ENCODE measurements around the gene GGT5.
A peak's percentile ranks its signal among the peaks of the same experiment; 100 is the strongest.

DNA sequence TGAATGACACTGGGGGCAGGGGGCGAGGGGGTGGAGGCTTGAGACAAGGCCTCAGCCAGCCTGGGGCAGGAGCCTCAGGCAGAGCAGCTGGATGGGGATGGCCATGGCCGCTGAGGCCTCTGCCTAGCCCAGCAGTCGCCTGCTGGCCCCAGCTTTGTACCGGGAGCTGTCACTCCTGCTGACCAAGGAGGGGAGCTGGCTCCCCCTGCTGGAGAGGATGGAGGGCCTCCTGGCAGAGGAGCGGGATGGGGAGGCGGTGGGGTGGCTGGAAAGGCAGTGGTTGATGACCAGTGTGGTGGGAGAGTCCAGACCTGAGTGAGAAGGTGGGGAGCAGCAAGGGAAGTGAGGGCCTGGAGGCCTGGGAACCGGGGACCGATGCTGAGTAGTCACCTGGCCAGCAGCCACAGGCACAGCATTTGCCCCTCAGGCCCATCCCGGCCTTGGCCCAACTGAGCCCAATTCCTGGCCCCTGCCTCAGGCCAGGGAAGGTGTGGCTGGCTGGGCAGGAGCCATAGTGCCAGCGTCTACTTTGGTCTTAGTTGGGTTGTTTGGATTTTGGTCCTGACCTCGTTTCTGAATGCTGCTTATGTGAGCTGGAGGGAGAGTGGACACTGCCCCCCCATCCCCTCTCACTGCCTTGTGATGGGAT is 69.6 kb downstream of the GGT5 start:
- TF ChIP-seq, protein P1, sequence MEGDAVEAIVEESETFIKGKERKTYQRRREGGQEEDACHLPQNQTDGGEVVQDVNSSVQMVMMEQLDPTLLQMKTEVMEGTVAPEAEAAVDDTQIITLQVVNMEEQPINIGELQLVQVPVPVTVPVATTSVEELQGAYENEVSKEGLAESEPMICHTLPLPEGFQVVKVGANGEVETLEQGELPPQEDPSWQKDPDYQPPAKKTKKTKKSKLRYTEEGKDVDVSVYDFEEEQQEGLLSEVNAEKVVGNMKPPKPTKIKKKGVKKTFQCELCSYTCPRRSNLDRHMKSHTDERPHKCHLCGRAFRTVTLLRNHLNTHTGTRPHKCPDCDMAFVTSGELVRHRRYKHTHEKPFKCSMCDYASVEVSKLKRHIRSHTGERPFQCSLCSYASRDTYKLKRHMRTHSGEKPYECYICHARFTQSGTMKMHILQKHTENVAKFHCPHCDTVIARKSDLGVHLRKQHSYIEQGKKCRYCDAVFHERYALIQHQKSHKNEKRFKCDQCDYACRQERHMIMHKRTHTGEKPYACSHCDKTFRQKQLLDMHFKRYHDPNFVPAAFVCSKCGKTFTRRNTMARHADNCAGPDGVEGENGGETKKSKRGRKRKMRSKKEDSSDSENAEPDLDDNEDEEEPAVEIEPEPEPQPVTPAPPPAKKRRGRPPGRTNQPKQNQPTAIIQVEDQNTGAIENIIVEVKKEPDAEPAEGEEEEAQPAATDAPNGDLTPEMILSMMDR (IDR thresholded peaks at IDR 0.05 in 4 of 5, conservative IDR thresholded peaks at IDR 0.05 in 1 of 5), result peak; percentile 76 to 90 (median 81)
- no peak for TF ChIP-seq POLR2A (IDR thresholded peaks at IDR 0.05)
